Stimulated activated CD8-positive, alpha-beta memory T cell treated with anti-CD3 and anti-CD28 coated beads, Interleukin-12 subunit alpha, Interleukin-12 subunit beta, amount 100 ng/mL, for 1 hour (primary cell): ENCODE results near the gene PLP1.
"Not testable (repeated sequence)": the region's sequence is repeated elsewhere in the genome, so short reads cannot be mapped to it uniquely, and the experiment has no call there.

ENCODE experiments used
- DNase-seq: peaks from one replicate; pipeline ENCODE4 v3.0.0-alpha.2; 2020; ENCODE audit warnings: low read depth

Gene PLP1, protein sequence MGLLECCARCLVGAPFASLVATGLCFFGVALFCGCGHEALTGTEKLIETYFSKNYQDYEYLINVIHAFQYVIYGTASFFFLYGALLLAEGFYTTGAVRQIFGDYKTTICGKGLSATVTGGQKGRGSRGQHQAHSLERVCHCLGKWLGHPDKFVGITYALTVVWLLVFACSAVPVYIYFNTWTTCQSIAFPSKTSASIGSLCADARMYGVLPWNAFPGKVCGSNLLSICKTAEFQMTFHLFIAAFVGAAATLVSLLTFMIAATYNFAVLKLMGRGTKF

DNA sequence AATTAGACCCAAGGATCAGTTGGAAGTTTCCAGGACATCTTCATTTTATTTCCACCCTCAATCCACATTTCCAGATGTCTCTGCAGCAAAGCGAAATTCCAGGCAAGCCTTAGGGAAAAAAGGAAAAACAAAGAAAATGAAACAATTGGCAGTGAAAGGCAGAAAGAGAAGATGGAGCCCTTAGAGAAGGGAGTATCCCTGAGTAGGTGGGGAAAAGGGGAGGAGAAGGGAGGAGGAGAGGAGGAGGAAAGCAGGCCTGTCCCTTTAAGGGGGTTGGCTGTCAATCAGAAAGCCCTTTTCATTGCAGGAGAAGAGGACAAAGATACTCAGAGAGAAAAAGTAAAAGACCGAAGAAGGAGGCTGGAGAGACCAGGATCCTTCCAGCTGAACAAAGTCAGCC lies at the start of gene PLP1:
TSS of gene PLP1 (plus strand) at position 295 of the 400 bp plus-strand sequence. CDS start 156 bp downstream, outside the sequence.
- DNase-seq, result no peak

DNA sequence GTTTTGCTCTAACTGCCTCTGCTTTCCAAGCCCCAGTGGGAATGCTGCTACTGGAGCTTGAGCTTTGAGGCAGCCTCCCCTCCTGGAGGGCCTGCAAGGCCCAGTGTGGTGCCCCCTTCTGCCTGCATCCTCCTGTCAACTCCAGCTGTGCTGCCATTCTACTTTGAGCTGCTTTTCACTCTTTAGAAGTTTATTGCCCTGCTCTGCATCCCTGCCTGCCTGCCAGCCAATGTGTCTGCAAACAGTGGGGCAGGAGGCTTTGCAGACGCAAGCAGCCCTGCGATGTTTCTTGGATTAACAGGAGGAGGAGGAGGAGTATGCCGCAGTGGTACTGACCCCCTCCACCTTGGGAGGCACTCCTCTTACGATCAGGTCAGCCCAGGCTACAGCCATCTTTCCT lies 49.5 kb upstream of the PLP1 start:
- DNase-seq, result no peak

DNA sequence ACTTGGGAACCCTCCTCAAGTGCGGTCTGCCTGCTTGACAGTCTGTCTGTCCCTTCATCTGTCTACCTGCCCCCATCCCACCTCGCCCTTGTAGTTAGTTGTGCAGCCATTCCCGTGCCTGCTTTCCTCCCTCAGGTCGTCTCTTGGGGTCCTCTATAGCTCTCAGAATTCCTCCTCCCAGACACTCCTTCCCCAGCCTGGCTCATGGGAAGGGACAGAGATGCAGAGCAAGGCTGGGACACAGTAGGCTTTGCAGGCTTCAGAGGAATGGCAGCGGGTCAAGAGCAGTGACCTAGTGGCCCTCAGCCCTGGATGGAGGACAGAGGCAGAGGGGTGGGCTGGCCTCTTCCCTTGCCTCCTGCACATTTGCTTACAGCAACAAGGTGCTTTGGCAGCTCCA lies 47.6 kb upstream of the PLP1 start:
- DNase-seq, result no peak

DNA sequence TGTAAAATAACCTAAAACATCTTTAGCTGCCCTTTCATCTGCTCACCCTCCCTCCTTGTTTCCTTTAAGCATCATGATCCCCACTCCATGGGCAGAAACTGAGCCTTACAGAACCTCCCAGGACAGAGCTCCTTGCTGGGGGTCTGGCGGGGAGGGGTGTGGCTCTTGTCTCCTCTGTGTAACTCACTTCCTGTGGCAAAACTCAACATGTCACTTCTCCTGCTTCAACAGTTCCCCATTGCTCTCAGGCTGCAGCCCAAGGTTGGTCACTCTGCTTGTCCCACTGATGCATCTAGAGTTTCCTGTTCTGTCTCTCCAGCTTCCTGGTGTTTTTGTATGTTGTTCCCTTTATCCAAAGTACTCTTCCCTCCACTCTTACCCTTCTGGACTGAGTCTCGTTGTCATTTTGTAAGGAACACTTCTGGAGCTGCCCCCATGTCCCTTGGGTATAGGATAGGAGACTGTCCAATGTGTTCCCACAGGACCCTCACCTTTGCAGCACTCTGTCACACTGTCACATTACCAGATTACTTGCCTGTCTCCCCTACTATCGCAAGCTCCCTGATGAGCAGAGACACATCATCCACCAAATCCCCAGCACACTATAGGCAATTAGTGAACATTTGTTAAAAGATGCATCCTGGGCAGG lies 46.4 kb upstream of the PLP1 start:
- DNase-seq, result no peak

DNA sequence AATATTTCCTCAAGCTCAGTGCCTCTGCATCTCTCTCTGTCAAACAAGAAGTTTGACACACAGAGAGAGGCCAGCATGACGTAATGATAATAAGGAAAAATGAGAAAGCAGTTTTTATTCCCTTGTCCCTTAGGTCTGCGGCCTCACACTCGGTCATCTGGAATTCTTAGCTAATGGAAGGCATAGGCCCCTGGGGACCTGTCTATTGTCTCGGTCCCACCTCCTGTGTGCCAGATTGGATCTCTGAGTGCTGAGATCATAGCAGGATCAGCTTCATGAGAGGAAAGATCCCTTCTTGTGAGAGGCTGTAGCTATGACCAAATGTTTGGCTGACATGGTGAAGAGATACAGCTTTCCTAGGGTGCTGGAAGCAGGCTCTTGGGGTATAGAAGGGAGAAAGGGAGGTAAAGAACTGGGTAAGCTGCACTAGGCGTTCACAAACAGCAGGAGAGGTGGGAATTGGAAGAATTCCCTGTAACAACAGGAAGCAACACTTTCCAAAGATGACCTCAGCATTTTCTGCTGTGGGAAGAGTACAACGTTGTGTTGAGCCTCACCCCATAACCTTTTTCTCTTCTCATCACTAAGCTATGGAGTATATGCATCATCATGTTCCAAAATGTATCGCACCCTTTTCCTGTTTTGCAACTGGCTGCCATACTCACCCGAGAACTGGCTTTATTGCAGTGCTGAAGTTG lies 45.7 kb upstream of the PLP1 start:
- DNase-seq, result no peak

DNA sequence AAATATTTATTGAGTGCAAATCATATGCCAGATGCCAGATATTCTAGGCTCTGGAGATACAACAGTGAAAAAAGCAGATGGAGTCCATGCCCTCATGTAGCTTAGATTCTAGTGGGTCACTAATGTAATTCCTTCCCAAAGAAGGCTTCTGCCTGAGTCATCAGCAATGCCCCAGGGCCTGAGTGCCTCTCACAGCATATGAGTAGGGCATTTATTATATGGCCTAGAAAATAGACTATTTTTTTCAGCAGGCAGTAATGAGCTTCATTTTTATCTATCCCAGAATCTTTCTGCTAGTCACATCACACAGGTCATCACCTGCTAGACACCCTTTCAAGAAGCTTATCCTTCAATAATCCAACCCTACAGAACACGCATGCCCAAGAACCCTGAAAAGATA lies 43.6 kb upstream of the PLP1 start:
- no peak for DNase-seq

DNA sequence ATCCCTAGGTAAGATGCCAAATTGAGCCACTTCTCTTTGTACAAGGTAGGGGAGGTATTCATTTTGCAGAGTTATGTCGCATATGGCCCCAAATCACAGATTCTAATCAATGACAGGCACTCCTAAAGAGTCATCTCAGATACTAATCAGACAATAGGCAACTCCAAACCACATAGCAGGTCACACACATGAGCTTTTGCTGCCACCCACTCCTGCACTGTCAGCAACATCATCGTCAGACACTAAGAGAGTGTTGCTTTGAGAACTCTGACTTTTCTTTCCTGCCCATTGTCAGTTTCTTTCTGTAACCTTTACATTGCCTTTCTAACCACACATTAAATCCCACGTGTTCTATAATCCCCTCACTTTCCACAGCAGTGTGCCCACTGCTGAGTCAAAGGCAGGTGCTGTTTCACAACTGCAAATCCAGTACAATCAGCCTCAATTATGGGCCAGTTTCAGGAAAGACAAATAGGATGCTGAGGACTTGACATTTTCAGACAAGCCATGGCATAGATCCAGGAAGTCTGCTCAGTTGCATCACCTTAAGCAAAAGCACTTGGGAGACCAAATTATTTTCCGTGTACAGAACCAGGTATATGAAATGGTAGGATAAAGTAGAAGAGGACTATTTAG lies 42.4 kb upstream of the PLP1 start:
- no peak for DNase-seq

DNA sequence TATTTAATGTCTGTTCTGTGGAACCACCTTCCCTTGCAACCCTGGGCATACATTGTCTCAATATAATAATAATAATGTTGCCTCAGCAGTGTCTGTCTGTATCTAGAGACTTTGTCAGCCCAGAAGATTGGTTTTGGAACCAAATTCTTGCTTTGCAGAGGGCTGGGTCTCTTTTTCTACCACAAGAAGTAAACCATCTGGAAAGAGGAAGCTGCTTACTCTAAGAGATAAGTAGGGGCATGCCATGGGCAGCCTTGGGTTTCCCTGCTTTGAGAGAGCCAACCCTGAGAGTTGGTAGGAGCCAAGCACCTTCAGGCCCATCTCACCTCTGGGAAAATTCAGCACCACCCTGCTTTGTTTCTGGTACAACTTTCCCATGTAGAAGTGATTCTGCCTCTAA lies 38.9 kb upstream of the PLP1 start:
- no peak for DNase-seq

DNA sequence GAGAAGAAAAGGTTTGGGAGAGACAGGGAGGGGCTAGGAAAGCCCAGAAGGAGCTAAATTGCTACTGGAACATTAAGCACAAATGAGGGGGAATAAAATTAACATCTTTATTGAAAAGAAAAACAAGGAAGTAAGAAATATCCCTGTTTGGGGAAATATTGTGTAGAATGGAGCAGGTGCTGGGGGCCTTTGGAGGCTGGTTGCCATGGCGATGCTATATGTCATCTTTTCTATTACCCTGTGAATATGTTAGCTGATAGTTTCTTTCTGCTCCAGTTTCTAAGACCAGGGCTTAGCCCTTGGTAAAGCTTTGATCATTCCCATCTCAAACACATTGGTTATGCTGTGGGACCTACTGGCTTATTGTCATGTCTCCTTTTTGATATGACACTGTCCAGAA lies 37.2 kb upstream of the PLP1 start:
- DNase-seq, result no peak

DNA sequence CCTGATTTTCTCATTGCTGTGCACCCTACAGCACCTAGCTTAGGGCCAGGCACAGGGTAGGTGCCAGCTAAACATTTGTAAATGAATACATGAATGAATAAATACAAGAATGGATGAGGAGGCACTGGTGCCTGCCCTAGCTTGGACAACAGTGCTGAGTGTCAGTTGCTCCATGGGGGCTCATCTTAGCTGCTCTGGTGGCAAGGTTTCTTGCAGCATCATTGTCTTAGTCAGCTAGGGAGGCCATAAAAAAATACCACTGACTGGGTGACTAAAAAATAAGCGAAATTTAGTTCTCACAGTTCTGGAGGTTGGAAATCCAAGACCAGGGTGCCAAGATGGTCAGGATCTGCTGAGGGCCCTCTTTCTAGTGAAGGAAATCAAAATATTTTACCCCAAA lies 34.8 kb upstream of the PLP1 start:
- no peak for DNase-seq

DNA sequence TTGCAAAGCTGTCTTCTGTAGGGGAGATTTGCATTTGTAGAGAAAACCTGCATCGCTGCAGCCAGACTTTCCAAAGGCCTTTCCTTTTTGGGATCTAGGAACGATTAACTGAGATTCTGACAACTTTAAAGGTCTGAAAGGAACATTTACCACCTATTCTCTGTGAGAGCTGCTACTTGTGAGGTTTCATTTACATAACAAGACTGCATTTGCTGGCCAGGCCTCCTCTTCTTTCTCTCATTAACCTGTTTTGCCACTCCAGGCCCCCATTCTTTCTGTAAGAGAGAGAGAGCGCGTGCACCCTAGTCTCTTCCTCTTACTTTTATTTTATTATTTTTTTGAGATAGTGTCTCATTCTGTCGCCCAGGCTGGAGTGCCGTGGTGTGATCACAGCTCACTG lies 34.3 kb upstream of the PLP1 start:
- no peak for DNase-seq

DNA sequence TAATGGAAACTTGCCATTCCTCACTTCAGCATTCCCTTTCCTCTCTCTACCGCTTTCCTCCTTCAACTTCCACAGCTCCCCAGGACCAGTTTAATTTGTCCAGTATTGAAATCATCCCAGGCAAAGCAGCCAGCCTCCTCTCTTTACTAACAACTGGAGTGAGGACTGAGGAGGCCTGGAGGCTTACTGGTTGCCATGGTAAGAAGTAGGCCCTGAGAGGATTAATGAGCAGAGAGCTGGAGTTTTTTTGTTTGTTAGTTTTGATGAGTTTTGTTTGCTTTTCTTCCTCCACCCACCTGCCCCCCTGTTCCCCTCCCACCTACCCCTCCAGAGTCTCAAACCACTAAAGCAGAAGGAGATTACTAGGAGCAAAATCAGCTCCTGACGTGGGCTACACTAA lies 29.5 kb upstream of the PLP1 start:
- DNase-seq, result no peak

DNA sequence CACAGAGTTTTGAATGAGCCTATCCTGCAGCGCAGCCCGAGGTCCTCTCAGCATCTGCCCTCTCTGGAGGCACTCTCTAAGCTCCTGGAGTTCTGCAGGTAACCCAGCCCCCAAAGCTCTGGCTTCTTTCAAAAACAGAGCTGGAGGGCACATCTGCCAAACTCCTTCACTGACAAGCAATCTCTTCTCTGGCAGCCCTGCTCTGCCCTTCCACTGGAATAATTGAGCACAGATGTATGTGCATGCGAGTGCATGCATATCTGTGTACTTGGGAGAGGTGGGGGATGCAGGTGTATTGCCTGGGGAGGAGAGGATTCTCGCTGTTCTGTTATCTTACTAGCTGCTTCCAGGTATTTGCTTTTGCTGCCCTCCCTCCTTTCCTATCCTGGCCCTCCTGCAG lies 22.2 kb upstream of the PLP1 start:
- DNase-seq, result no peak

DNA sequence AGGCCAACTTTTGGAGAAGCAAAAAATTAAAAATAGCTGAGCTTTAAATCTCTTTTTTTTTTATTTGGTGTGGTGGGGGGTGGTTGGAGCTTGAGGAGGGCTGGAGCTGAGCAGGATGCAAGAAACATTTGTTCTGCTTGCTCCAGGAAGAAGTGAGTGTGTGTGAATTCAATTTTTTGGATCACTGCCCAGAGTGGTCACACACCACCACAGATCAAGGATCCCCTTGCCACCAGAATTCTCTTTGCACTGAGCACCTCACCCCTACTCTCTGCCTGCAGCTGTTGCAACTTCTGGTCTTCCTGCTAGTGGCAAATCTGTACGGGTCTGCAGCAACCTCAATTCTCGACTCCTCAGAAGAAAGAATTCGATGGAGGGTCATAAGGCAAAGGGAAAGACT lies 19.9 kb upstream of the PLP1 start:
- DNase-seq, result no peak

DNA sequence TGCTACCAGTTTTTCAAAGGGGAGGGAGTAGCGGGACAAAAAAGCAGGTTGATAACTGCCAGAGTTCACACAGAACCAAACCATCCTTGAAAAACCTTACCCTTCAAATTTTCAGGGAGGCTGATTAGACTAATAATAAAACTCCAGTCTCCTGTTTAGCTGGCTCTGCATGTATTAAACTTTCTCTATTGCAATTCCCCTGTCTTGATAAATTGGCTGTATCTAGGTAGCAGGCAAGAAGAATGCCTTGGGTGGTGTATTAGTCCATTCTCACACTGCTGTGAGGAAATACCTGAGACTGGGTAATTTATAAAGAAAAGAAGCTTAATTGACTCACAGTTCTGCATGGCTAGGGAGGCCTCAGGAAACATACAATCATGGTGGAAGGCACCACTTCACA lies 18.1 kb upstream of the PLP1 start:
- no peak for DNase-seq

DNA sequence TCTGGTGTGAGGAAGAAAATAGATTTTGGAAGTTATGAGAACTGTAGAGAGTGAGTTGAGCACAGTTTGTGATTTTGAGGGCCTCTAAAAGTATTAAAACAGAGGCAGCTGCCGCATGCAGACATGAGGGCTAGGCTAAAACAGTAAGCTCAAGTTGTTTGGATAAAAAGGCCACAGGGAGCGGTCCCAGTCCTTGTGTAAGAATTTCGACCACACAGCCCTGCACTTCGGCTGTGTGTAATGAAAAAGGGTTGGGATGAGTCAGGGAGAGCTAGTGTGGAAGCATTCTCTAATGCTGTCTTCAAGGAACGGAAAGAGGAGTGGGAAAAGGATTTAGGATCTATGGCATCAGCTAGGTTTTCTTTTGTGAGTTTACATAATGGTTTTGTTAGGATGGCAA lies 13.1 kb upstream of the PLP1 start:
- DNase-seq, result not testable (repeated sequence)

DNA sequence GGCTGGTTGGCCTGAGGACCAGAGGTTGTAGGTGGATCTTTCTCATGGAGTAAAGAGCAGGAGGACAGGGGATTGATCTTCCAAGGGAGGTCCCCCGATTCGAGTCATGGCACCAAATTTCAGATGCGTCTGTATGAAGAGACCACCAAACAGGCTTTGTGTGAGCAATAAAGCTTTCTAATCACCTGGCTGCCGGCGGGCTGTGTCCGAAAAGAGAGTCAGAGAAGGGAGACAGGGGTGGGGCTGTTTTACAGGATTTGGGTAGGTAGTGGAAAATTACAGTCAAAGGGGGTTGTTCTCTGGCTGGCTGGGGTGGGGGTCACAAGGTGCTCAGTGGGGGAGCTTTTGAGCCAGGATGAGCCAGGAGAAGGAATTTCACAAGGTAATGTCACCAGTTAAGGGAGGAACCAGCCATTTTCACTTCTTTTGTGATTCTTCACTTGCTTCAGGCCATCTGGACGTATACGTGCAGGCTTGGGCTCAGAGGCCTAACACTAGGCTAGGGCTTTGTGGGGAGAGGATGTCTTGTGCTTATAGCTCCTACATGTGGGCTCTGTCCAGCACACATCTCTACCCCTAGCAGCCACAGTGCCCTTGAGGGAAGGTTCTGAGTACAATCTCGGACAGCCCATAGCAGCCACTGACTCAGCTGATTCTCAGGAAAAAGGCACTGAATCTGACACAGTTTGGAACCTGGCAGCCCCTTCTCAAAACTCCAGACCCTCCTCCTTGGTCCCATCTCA lies 9.7 kb upstream of the PLP1 start:
- not testable (repeated sequence) for DNase-seq

DNA sequence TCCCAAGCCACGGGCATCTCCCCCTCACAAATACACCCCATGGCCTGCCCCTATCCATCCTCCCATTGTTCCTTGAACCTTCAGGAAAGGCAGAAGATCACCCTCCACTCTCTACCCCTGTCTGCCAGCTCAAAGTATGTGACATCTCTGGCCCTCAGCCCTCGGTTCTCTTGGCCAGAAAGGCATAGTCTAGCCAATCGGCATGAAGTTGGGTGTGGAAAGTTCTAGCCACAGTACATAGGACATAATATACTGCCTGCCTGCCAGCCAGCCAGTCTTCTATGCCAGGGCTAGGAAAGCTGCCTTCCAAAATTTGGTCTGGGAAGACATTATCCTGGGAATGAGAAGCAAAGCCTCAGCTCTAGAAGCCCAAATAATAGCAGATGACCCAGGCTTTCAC lies 3.2 kb upstream of the PLP1 start:
- DNase-seq, result no peak

DNA sequence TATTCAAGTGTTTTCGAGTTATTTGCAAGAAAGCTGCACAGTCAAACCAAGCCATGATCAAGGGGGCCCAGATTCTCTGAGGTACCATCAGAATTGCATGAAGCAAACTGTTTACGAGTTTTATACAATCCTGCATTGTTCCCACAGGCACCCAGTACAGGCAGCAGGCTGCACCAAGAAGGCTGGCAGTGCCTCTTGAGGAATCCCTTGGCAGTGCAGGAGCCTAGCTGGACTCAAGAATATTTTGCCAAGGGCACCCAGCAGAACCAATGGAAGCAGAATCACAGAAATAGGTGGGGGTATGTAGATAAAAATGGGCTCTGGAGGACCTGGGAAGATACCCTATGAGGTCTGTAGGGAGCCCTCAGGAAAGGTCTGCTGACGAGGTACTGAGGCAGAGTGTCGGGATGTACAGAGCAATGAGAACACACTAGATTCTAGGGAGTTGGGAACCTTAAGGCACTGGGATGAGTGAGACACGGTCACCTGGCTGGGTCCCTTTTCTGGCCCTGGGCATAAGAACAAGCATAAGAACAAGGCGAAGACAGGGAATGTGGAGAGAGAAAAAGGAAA lies 2.5 kb upstream of the PLP1 start:
- no peak for DNase-seq

DNA sequence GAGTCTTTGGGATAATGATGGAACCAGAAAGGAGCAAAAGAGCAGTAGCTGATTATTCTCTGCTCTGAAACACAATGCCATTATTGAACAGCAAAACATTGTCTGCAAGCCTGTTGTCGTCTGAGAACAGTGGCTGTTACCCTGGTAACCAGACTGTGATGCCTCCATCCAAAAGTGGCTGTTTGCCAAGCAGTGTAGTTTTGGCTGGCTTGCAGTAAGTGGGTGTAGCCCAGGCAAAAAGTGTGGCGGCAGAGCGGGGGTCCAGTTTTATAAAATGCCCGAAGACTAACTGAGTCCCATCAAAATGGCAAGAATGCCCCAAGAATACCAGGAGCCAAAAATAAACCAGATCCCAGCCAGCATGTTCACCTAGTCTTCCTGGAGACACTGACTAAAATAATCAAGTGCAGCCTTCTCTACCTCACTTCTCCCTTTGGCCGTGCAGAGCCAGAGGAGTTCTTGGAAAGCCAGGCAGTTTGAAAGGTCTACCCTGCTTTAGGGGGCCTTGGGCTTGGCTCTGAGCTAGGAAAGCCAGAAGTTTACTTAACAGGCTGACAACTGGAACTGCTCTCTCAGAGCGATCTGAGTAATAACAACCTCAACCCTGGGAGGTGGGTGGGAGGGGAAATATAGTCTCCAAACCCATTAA lies 2.6 kb downstream of the PLP1 start:
- DNase-seq, result no peak

DNA sequence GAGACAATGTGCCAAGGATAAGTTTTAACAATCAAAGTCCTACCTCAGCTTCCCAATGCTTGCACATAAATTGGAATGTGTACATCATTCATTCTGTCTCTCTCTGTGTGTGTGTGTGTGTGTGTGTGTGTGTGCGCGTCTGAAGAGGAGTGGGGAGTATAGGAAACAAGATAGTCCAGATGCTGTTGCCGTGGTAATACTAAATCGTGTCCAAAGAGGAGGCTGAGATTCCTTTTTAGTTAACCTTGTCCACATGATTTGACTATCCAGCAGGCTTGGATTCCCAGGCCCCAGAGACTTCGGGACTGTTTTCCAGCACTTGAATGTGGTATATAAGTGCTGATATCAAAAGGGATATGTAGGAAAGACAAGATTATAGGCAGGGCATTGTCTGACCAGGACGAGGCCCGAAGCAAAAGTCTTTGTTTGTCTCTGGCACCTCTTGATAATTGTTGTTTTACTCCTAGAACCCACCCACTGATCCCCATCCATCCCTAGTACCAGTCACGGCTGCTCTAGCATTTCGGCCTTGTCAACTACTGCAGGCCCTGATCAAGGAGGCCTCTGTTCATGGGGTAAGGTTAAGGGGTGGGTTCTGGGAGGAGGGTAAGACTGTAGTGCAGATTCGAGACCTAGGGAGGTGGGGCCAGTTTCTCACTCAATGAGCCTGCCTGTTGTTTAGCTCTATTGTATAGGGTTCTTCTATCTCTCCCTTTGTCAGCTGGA lies 3.9 kb downstream of the PLP1 start:
- no peak for DNase-seq
